GM21576 (cell line): ENCODE results near the gene HOXD11.

ENCODE experiments used
- ATAC-seq: cut with Tn5 transposase; IDR thresholded peaks from one replicate; pipeline ENCODE4 v1.9.1; 2021; ENCODE audit warnings: mild to moderate bottlenecking, moderate library complexity; ENCODE audit not compliant: unreplicated experiment

HOXD11 gene

GRCh38 chr2:176081376-176081836 is 25.7 kb upstream of the HOXD11 start:
- ATAC-seq, result no peak

GRCh38 chr2:176081837-176082524 is 25.1 kb upstream of the HOXD11 start:
- ATAC-seq, result no peak

GRCh38 chr2:176082525-176082823 is 24.6 kb upstream of the HOXD11 start:
- no peak for ATAC-seq

- no peak for ATAC-seq
Observed at GRCh38 chr2:176082824-176083751, 24.0 kb upstream of the HOXD11 start.

- ATAC-seq, result no peak
Observed at GRCh38 chr2:176083796-176084261, 23.3 kb upstream of the HOXD11 start, which contains the start of gene EVX2. Gene EVX2, minus strand, starts transcription at chr2:176083962. Its CDS starts 186 bp downstream, at chr2:176083776.

GRCh38 chr2:176084611-176085119 is 22.4 kb upstream of the HOXD11 start:
- ATAC-seq, result no peak

GRCh38 chr2:176085120-176085788 is 21.8 kb upstream of the HOXD11 start:
- ATAC-seq, result no peak

GRCh38 chr2:176085861-176086771 is 21.0 kb upstream of the HOXD11 start:
- ATAC-seq, result no peak

- ATAC-seq, result no peak
Observed at GRCh38 chr2:176087330-176088047, 19.6 kb upstream of the HOXD11 start.

GRCh38 chr2:176088048-176088936 is 18.8 kb upstream of the HOXD11 start:
- no peak for ATAC-seq

GRCh38 chr2:176088937-176089842 is 17.9 kb upstream of the HOXD11 start:
- ATAC-seq, result no peak

- no peak for ATAC-seq
Observed at GRCh38 chr2:176089843-176090395, 17.2 kb upstream of the HOXD11 start.

- ATAC-seq, result no peak
Observed at GRCh38 chr2:176090862-176091261, 16.2 kb upstream of the HOXD11 start.

GRCh38 chr2:176091329-176092258 is 15.5 kb upstream of the HOXD11 start:
- no peak for ATAC-seq

- no peak for ATAC-seq
Observed at GRCh38 chr2:176092270-176093144, 14.6 kb upstream of the HOXD11 start, which contains the start of gene HOXD13. Gene HOXD13, plus strand, starts transcription at chr2:176092721. Its CDS starts 170 bp downstream, at chr2:176092891.
